Sciatic nerve (tissue), 2 donors: ENCODE data around the gene ABCA4. TPM values are rescaled to one million over a fixed set of nuclear protein-coding genes. Genes with fewer than 3 reads are reported as not detected.
"Not testable (repeated sequence)": the region's sequence is repeated elsewhere in the genome, so short reads cannot be mapped to it uniquely, and the experiment has no call there.

ENCODE experiments used
- ATAC-seq: fragments of 200-7000 bp; cut with Tn5 transposase; one replicate; pipeline ENCODE4 v1.9.1; 2020; ENCODE audit warnings: mild to moderate bottlenecking, moderate library complexity
- DNase-seq: peaks from one replicate; pipeline ENCODE4 v3.0.0-alpha.2; 2020; ENCODE audit warnings: low spot score
- intact Hi-C: fragments of 100-400 bp; cut with DNase I; formaldehyde crosslinking; loops from one replicate; pipeline ENCODE4 v1.14.2; 2022
- total RNA-seq: library from RNA; stranded (reverse); fragmentation: NEBNext Ultra II Directional; extraction: Animal tissue kit (Norgen Biotek cat#: 25700); gene quantifications from one replicate; pipeline ENCODE4 v1.2.1, GENCODE V29; 2021
- donor health status: DM: no; HTN: no; CAD: no.
- donor health status: DM: no; HTN: no; CAD: no.

ABCA4 gene
- total RNA-seq, 1 donor from 2014 or later: 0.40 TPM

DNA sequence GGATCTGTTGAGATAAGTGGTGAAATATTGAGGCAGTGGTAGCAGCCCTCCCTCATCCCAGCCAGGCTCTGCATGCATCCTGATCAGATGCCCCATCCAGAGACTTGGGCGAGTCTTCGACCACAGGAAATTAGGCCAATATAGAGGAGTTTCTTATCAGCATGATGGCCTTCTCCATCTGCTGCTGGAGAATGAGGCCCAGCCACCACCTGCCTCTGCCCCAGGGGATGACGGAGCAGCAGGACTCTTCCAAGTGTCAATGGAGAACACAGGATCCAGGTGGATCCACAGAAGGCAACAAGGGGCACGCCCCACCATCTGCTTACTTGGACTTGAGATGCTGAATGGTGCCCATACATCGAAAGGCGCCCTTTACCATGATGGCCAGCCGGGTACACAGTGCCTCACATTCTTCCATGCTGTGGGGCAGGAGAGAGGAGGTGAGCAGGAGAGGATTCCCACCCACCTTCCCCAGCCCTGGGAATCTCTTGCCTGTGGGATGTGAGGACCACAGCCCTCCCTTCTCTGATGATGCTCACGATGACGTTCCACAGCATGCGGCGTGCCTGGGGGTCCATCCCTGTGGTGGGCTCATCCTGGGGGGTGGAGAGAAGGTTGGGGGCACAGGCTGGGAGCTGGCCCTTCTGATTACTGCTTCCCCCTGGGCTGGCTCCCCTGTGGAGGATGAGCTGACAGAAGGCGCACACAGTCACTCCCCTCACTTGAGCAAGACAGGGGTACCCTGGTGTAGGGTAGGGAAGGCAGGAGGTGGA lies 120.3 kb downstream of the ABCA4 start:
- ATAC-seq: no peak
- intact Hi-C loops: no loop called here
- no peak for DNase-seq

DNA sequence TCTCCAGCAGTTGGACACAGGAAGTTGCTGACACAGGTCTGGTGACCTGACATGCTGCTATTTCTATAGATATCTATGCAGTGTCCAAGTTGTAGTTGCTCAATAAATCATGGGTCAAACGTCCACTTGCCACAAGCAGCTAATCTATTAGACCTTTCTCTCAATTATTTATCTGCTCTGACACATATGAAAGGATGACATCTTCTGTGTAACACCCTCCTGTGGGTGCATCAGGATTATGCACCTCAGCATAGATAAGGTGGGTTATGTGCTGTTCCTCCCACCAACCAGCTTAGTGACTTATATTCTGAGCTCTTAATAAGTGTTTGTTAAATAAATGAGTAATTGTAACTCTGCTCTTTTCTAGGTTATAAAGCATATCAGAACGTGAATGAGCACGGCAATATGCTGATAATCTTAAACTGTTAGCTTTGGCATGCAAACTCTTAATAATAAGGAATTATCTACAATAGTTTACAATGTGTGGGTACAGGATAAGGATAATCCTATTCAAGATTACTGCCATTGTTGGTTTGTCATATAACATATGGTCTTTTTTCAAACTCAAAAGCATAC lies 121.0 kb downstream of the ABCA4 start:
- ATAC-seq (no peak), DNase-seq (no peak)
- intact Hi-C loops: no loop called here

DNA sequence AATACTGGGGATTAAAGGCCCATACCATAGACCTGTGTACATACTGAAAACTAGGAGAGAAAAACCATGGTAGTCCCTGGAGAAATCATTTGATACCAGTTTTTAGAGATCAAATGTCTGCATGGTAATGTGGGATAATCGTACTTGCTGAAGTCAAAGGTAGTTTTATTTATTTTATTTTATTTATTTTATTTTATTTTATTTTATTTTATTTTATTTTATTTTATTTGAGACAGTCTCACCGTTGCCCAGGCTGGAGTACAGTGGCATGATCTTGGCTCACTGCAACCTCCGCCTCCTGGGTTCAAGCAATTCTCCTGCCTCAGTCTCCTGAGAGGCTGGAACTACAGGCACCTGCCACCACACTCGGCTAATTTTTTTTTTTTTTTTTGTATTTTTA lies 122.4 kb downstream of the ABCA4 start:
- DNase-seq, intact Hi-C loops, ATAC-seq: not testable (repeated sequence)

DNA sequence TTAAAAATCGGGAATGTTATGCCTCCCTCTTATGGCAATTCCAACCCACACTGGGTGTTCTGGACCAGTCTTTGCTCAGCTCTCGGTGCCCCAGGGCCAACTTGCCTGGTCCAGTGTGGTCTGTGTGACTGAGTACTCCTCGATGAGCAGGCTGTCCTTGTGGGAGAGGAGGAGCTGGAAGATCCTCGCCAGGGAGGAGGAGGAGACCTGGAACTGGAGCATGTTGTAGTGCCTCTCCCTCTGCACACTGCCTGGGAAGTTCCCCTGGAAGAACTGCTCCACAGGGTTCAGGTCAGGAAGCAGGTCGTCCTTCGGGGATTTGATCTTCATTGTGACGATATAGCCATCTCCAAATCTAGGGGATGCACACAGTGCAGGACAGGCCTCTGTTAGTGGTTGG lies 123.2 kb downstream of the ABCA4 start:
- ATAC-seq: peak; percentile 31
- intact Hi-C loops: no loop called here
- no peak for DNase-seq

DNA sequence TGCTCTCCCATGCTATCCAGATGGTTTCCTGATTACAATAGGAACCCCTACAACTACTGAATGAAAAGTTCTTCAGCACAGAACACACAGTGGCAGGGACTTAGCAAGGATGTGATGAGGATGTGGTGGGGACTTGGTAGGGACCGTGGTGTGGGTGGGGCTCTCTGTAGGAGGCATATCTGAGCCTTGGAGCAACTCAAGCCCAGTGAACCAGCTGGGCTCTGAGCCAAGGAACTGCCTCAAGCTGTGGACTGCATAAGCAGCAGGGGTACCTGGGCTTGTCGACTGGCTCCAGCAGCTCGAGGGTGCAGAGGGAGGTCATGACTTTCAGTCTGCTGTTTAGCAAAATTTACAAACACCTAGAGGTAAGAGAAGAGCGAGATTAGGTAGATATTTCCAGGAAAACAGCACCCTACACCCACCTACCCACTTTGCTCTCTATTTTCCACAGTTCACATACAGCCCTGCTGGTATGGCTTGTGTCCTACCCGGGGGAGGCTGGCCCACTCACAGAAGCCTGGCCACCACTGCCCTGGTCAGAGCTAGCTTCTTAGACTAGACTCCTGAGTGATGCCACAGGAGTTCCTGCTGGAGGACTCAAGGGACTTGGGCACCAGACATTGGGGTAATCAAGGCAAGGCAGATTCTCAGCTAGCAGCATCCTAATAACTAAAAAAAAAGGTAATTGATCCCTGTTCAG lies 125.0 kb downstream of the ABCA4 start:
- ATAC-seq: no peak
- no peak for DNase-seq
- intact Hi-C loops: no loop called here

DNA sequence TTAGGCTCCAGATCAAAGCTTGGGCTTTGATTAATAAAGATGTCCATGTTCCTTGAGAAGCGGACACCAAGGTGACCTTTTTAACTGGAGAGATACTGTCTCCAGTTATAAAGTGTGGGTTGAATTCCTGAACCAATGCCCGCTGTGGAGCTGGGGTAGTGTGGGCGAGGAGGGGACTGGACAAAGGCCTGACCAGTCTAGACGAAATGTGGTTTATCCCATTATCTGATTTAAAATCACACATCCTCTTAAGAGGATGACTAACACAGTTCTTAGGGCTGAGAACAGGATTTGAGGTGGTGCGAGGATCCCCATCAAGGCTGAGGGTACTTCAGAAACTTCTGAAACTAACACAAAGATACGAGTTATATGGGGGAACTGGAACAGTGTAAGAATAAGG lies 127.2 kb downstream of the ABCA4 start:
- intact Hi-C loops: no loop called here
- DNase-seq: no peak
- peak; percentile 28 for ATAC-seq

DNA sequence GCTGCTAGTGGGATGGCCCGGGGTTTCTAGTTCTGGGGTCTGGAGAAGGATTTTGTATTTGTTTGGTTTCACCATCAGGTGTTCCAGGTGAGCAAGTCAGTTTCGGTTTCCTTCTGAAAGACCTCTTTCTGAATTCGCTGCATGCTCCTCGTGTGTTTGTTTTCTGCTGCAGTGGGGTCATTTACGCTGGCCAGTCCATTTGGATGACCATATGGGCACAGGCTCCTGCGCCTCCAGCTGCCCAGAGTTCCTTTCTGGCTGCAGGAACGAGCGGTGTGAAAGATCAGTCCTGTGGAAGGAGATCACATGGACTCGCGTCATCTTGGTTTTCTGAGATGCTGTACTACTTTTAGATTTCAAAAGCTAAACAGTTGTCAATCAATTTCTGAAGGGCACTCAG lies 128.0 kb downstream of the ABCA4 start:
- intact Hi-C loops: no loop called here
- no peak for DNase-seq
- no peak for ATAC-seq

DNA sequence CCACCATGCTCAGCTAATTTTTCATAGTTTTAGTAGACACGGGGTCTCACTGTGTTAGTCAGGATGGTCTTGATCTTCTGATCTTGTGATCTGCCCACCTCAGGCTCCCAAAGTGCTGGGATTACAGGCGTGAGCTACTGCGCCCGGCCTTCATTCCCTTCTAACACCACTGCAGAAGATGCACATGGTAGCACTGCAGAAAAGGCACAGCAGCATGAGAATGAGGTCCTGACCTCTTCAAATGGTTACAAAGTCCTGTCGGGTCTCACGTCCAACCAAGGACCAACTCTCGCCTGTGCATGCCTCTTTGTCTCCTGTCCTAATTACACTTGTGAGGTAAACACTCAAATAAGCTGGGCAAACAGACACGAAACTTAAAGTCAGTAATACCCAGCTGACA lies 128.8 kb downstream of the ABCA4 start:
- intact Hi-C loops: no loop called here
- DNase-seq: no peak
- no peak for ATAC-seq

DNA sequence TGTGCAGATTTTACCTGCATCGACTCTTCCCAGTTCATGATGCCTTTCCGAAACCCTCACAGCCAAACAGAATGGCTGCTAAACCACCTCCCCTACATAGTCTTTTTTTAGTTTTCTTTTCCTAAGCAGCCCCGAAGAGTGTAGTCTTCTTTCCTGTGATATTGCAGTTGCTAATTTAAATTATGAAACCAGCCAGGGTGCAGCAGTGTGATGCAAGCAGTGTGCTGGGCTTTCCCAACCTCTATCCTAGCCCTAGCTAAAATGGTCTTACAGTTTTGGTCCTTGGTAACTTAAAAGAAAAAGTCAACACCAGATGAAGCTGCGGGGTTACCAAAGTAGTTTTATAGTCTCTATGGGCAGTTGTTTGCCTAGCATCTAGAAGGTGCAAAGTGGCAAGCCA lies 129.7 kb downstream of the ABCA4 start:
- ATAC-seq (no peak), DNase-seq (no peak)
- intact Hi-C loops: no loop called here

DNA sequence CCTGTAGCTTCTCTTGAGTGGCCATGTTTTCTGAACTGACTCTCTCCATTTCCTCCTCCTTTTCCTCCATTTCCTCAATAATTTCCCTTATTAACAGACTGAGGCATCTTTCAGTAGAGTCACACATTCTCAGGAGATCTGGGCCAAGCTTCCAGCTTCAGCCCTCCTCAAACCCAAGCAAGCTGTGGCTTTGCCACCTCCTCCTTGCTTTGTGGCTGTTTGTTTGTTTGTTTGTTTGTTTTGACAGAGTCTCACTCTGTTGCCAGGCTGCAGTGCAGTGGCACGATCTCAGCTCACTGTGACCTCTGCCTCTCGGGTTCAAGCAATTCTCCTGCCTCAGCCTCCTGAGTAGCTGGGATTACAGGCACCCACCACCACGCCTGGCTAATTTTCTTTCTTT lies 130.5 kb downstream of the ABCA4 start:
- intact Hi-C loops, ATAC-seq, DNase-seq: not testable (repeated sequence)

DNA sequence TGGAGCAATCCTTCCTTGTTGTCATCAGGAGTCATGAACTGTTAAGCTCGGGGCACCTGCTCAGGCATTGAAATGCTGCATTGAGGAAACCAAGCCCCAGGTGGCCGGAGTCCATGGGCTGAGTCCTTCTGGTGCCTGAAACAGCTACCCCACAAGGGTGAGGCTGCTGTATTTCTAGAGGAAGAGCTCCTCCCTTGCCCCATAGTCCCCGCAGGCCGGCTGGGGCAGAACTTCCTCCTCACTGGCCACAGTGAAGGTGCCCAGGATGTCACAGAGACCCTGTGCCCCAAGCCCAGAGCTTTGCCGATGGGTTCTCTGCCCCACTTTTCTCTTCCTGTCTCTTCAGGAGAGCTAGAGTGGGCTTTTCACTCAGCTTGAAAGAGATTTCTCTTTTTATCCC lies 130.9 kb downstream of the ABCA4 start:
- ATAC-seq (no peak), DNase-seq (no peak)
- intact Hi-C loops: no loop called here

DNA sequence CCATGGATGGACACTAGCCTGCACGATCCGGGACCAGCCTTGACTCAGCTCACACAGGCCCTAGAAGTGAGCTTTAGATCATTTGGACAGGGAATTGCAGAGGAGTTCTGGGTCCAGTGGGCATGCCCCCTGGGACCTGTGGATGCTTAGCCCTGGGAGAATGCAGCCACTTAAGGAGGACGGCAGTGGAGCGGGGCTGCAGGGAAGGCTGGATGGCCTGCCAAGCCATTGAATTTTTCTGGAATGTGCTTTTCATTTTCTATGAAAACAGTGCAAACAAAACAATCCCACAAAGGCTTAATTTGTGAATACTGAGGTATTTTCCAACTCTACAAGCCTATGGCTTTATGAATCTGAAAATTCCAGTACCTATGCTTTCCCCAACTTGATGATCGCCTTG lies 131.3 kb downstream of the ABCA4 start:
- intact Hi-C loops: no loop called here
- ATAC-seq (no peak), DNase-seq (no peak)

DNA sequence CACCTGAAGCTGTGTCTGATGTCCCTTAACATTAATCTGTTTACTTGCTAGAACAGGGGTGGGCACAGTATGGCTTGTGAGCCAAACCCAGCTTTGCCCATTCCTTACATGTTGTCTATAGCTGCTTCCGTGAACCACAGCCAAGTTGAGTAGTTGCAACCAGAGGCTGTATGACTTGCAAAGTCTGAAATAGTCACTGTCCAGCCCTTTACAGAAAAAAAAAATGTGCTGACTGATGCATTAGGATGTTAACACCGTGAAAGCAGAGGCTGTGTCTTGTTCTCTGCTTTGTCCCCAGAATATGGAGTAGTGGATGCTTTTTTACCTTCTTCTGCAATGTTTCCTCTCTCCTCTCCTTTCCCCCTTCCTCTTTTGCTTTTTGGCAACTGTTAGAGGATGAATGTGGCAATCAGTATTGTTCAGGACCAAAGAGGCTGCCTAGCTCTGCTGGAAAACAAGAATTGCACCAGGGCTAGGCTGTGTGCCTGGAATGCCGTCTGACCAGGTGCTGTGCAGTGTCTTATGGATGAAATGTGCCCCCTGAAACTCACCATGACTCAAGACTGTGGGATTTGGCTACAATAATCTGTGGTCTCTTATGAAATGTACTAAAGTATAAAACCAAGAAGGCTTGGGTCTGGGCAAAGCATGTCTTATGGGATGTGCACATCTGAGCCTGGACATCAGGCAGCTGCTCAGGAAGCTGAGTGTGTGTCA lies 132.2 kb downstream of the ABCA4 start:
- DNase-seq (no peak), ATAC-seq (peak; percentile 56)
- intact Hi-C loops: no loop called here

DNA sequence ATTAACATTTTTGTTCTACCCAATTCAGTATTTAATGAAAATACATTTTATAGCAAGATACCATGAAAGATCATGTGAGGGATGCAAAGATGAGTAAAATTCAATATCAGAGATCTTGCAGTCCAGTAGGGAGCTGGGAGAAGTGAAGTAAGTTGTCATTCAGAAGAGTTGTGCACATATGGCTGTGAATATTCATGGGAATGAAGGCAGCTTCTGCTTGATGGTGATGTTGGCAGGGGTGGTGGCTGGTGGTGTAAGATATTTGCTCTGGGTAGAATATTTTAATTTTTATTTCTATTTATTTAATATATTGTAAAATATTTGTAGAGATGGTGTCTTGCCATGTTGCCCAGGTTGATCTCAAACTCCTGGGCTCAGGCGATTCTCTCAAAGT lies 139.7 kb downstream of the ABCA4 start:
- intact Hi-C loops: no loop called here

DNA sequence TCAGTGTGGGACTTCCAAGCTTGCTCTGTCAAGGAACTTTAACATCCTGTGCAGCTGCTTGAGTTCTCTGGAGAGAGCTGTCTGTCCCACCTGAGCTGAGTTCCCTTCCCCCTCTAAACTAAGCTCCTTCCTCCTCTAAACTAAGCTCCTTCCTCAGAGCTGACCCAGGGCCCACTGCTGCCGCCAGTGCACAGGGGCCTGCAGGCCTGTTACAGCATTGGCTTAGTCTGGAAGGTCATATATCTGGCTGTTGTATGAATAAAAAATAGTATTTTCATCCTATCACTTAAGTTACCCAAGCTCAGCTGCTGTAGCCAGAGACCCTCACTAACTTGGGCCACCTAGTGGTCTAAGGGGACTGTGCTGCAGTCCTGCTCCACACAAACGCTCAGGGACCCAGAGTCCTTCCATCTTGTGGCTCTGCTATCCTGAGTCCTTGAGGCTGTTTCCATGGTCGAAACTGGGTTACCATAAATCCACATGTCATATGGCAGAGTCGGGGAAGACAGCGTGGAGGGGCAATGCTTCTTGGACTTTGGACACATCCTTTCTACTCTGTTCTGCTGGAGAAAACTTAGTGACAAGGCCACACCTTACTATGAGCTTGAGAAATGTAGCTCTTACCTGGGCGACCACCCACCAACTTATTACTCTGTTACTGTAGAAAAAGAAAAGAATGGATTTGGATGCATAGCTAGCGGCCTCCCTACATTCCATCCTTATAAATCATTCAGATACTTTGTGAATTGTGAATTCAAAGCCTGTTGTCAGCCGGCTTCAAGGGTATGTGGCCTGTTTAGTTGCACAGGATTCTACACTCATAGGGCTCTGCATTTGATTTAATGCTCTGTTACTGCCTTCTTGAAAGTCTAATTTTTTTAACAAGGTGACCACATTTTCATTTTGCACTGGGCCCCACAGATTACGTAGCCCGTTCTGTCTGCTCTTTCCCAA lies 140.4 kb downstream of the ABCA4 start:
- intact Hi-C loops: no loop called here
- peak; percentile 47 for ATAC-seq

More for the DNA sequence above, 139.7 kb downstream of the ABCA4 start:
- DNase-seq (no peak), ATAC-seq (no peak)

DNA sequence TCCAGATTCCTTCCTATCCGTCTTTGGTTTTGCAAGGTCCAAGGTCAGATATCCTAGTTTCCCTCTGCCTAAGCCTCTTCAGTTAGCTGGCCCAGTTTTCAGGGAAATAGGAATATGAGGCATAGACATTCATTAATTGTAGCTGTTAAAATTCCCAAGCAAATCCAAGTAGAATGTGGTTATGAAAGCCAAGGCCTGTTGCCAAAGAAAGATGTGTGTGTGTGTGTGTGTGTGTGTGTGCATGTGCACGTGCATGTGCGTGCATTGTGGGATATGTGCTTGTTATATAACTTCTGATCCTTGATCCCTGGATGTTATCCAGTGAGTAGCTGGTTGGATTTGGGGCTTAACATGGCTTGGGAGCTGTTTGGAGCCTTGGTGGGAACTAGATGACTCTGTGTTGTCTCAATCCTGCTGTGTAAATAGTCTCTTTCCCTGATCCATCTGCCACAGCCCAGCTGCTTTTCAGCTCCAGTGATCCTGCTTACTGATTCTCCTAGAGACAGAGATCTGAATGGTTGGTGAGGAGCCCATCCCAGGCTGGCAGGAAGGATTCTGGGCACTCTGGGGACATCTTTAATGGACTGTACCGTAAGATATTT lies 141.1 kb downstream of the ABCA4 start:
- intact Hi-C loops: no loop called here
- ATAC-seq: peak; percentile 96
- peak; percentile 70 for DNase-seq

More for the DNA sequence above, 140.4 kb downstream of the ABCA4 start:
- DNase-seq: no peak

DNA sequence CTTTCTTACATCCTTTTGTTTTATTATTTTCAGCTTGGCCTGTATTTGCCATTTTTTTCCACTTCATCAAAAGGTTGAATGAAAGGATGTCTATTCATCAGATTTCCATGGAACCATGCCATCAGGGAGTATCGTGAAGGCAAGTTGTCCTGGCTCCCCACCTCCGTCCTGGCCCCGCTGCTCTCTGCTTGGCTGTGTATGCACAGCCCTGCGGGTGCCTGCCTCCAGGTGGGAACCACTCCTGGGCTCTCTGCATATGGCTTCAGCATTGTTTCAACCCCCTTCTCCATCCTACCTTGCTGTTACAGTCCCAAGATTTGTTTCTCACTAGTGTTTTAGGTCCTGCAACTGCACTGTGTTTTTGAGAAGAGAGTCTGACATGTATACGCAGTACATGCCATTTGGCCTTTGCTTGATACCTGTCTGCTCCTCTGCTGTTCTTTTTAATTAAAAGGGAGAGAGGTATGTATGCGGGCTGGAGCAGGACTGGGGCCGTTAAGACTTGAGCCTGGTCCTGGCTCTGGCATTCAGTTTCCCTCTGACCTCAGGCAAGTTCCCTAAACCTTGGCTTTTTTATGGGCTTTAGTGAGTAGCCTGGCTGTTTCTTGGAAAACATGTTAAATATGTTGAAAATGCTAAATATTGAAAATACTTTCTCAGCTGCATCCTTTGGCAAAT lies 141.8 kb downstream of the ABCA4 start:
- no peak for DNase-seq
- peak; percentile 40 for ATAC-seq
- intact Hi-C loops: no loop called here

DNA sequence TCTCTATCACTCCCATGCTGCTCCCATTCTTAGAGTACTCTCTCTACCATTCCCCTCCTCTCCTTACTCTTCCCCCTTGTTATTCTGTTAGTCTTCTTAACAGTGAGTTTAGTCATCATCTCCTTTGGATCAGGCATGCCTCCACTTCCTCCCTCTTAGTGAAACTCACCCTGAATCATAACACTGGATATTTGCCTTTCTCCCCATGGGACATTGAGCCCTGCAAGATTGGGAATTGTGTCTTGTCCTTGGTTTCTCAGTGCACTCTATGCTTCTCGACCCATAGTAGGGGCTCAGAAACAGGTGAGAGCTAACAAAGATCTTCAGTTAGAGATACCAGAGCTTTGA lies 143.4 kb downstream of the ABCA4 start:
- intact Hi-C loops: no loop called here
- ATAC-seq: no peak
- no peak for DNase-seq
